ENCODE measurements around the gene PHTF1. TPM values are rescaled to one million over a fixed set of nuclear protein-coding genes. Genes with fewer than 3 reads are reported as not detected.

Gene PHTF1
- total and polyA plus RNA-seq, 7 donors: 2.4 to 22.7 (median 11.9) TPM

- TF ChIP-seq EP300 (IDR thresholded peaks at IDR 0.05): no peak
- no peak for TF ChIP-seq POLR2A (IDR thresholded peaks at IDR 0.05)
- no peak for TF ChIP-seq POLR2AphosphoS5 (IDR thresholded peaks at IDR 0.05)
- TF ChIP-seq, protein P1, sequence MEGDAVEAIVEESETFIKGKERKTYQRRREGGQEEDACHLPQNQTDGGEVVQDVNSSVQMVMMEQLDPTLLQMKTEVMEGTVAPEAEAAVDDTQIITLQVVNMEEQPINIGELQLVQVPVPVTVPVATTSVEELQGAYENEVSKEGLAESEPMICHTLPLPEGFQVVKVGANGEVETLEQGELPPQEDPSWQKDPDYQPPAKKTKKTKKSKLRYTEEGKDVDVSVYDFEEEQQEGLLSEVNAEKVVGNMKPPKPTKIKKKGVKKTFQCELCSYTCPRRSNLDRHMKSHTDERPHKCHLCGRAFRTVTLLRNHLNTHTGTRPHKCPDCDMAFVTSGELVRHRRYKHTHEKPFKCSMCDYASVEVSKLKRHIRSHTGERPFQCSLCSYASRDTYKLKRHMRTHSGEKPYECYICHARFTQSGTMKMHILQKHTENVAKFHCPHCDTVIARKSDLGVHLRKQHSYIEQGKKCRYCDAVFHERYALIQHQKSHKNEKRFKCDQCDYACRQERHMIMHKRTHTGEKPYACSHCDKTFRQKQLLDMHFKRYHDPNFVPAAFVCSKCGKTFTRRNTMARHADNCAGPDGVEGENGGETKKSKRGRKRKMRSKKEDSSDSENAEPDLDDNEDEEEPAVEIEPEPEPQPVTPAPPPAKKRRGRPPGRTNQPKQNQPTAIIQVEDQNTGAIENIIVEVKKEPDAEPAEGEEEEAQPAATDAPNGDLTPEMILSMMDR (IDR thresholded peaks at IDR 0.05): no peak
- no peak for DNase-seq
- H3K4me1 ChIP-seq: peaks cover 0 to 89% (median 37%) of the 10 kb centered on the region in 4 donors
- H3K36me3 ChIP-seq: peaks cover 0 to 27% (median 0%) of the 10 kb centered on the region in 4 donors
- WGBS, 2 donors: 91 to 98% methylated on average over 1 of the region's 1 CpG
- intact Hi-C loops (cut with DNase I): no loop called here
- H3K27ac ChIP-seq: peak overlapping the region in 3 of 4 donors; percentile 11 to 57 (median 39)
- H3K4me3 ChIP-seq: no peak overlapping the region
- H3K9me3 ChIP-seq: no peaks in the 10 kb centered on the region
- H3K27me3 ChIP-seq: no peaks in the 10 kb centered on the region
Measured at GRCh38 chr1:113768916-113769600, 9.8 kb upstream of the PHTF1 start.

- Histone ChIP-seq H3K4me3 (no peak overlapping the region), H3K27ac (peak overlapping the region in 2 of 4 donors; percentile 46 to 57), H3K36me3 (peaks cover 0 to 17% (median 0%) of the 10 kb centered on the region in 4 donors), H3K4me1 (peaks cover 0 to 75% (median 25%) of the 10 kb centered on the region in 4 donors), H3K9me3 (no peaks in the 10 kb centered on the region), H3K27me3 (no peaks in the 10 kb centered on the region)
- TF ChIP-seq POLR2A (IDR thresholded peaks at IDR 0.05) (no peak), POLR2AphosphoS5 (IDR thresholded peaks at IDR 0.05) (no peak), EP300 (IDR thresholded peaks at IDR 0.05) (no peak)
- TF ChIP-seq, protein P1 (IDR thresholded peaks at IDR 0.05): no peak
- intact Hi-C loops (cut with DNase I): no loop called here
- WGBS, 2 donors: 83% methylated on average over 2 of the region's 2 CpGs
- no peak for DNase-seq
Measured at GRCh38 chr1:113765306-113766230, 6.3 kb upstream of the PHTF1 start.

DNA sequence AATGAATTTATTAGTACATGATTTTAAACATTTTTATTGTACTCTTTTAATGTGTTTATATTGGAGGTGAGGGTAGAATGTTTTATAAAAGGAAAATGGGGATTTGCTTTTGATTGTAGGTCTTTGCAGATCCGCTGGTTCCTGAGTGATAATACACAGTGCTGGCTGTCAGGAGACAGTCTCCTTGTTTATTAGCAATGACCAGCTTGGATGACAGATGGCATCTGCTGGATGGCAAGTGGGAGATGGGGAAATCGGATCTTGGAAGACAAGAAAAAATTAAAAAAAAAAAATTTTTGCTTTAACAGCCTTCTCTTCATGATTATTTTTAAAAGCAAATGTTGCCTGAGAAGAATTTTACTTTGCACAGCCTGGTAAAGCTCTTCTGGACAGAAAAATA lies 4.4 kb upstream of the PHTF1 start:
- H3K9me3 ChIP-seq: no peaks in the 10 kb centered on the region
- H3K27ac ChIP-seq: peak overlapping the region in 2 of 4 donors; percentile 26 to 57
- H3K4me3 ChIP-seq: no peak overlapping the region
- peaks cover 0 to 17% (median 0%) of the 10 kb centered on the region in 4 donors for H3K36me3 ChIP-seq
- TF ChIP-seq POLR2AphosphoS5 (IDR thresholded peaks at IDR 0.05): no peak
- no peak for TF ChIP-seq EP300 (IDR thresholded peaks at IDR 0.05)
- TF ChIP-seq, protein P1 (IDR thresholded peaks at IDR 0.05): no peak
- TF ChIP-seq POLR2A (IDR thresholded peaks at IDR 0.05): no peak
- intact Hi-C loops (cut with DNase I): no loop called here
- H3K4me1 ChIP-seq: peaks cover 0 to 63% (median 17%) of the 10 kb centered on the region in 4 donors
- 91 to 93% methylated on average over 2 of the region's 2 CpGs for WGBS, 2 donors
- no peak for DNase-seq
- H3K27me3 ChIP-seq: no peaks in the 10 kb centered on the region

DNA sequence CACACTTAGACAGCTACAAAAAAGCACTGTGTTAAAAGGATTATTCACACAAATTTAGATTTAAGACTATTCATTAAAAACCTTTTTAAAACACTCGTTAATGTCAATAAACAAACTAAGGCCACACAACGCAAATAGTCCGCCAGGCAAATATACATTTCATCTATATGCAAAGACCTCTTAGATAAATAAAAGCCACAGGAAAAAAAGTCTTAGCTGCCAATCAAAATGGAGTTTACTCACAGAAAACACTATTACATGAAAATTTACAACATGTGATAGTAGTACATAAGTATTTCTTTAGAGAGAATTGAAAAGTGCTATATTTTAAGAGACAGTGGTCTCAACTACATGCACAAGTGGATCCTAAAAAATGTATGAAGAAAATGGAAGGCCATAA lies 2.7 kb upstream of the PHTF1 start:
- DNase-seq: no peak
- Histone ChIP-seq H3K27me3 (no peaks in the 10 kb centered on the region), H3K9me3 (no peaks in the 10 kb centered on the region), H3K4me3 (no peak overlapping the region), H3K4me1 (peaks cover 0 to 56% (median 26%) of the 10 kb centered on the region in 4 donors), H3K27ac (peak overlapping the region in 1 of 4 donors; percentile 26), H3K36me3 (peaks cover 0 to 12% (median 0%) of the 10 kb centered on the region in 4 donors)
- WGBS, 2 donors: 86% methylated on average over 3 of the region's 3 CpGs
- intact Hi-C loops (cut with DNase I): no loop called here
- TF ChIP-seq EP300 (IDR thresholded peaks at IDR 0.05) (no peak), POLR2AphosphoS5 (IDR thresholded peaks at IDR 0.05) (no peak), POLR2A (IDR thresholded peaks at IDR 0.05) (no peak)
- TF ChIP-seq, protein P1 (IDR thresholded peaks at IDR 0.05): no peak
